ENCODE measurements around the gene RIMS3. TPM values are rescaled to one million over a fixed set of nuclear protein-coding genes. Genes with fewer than 3 reads are reported as not detected.

The RIMS3 gene
- total RNA-seq, 1 experiment from 2014 or later, result 5.7 TPM

GRCh38 chr1:40627987-40628902, 37.2 kb downstream of the RIMS3 start:
- DNase-seq (ENCODE audit: low read depth, low spot score) (no peak), ATAC-seq (no peak)
- no TSS peak for BruUV-seq (replicated peaks)
- Histone ChIP-seq H3K9me3 (ENCODE audit: control insufficient read depth, insufficient read depth, low read depth, low read length) (no peaks in the 10 kb centered on the region), H3K36me3 (ENCODE audit: control insufficient read depth, insufficient read depth, low read length) (no peaks in the 10 kb centered on the region), H3K27me3 (ENCODE audit: control insufficient read depth, insufficient read depth, low read length) (no peaks in the 10 kb centered on the region), H3K27ac (ENCODE audit: low read length) (no peak overlapping the region), H3K4me3 (ENCODE audit: low read depth in 2 of 2, low read length in 2 of 2) (no peak overlapping the region), H3K4me1 (ENCODE audit: control insufficient read depth, insufficient read depth, low read length) (peaks cover 3% of the 10 kb centered on the region; the same call in 1 of the 2 replicates)
- TF ChIP-seq CTCF (IDR thresholded peaks at IDR 0.05) (no peak), REST (IDR thresholded peaks at IDR 0.05; ENCODE audit: insufficient read depth in 1 of 2, low read depth in 2 of 2, low read length in 1 of 2) (no peak)
- ChIA-PET POLR2A (no interaction called here), CTCF (no interaction called here)
- intact Hi-C loops (cut with micrococcal nuclease; ENCODE audit: unreplicated experiment), result no loop called here
- in situ Hi-C loops (cut with HindIII; ENCODE audit: low pct_unique_long_range_greater_than_20kb, low sequenced_read_pairs), result no loop called here

- Histone ChIP-seq H3K36me3 (ENCODE audit: control insufficient read depth, insufficient read depth, low read length) (no peaks in the 10 kb centered on the region), H3K27ac (ENCODE audit: low read length) (no peak overlapping the region), H3K4me3 (ENCODE audit: low read depth in 2 of 2, low read length in 2 of 2) (no peak overlapping the region), H3K9me3 (ENCODE audit: control insufficient read depth, insufficient read depth, low read depth, low read length) (no peaks in the 10 kb centered on the region), H3K4me1 (ENCODE audit: control insufficient read depth, insufficient read depth, low read length) (peaks cover 3% of the 10 kb centered on the region; the same call in 1 of the 2 replicates), H3K27me3 (ENCODE audit: control insufficient read depth, insufficient read depth, low read length) (no peaks in the 10 kb centered on the region; the same call in none of the 2 replicates)
- ATAC-seq (no peak), DNase-seq (ENCODE audit: low read depth, low spot score) (no peak)
- CTCF ChIA-PET, result no interaction called here
- TF ChIP-seq SIN3A (IDR thresholded peaks at IDR 0.05; ENCODE audit: borderline replicate concordance, insufficient read depth, low read depth, low read length), result no peak
- no peak for TF ChIP-seq POLR2AphosphoS5 (IDR thresholded peaks at IDR 0.05; ENCODE audit: low read depth, low read length)
- no peak for TF ChIP-seq CTCF (IDR thresholded peaks at IDR 0.05)
- no peak for TF ChIP-seq TCF7L2 (IDR thresholded peaks at IDR 0.05; ENCODE audit: low read depth, low read length)
- no peak for TF ChIP-seq REST (IDR thresholded peaks at IDR 0.05; ENCODE audit: insufficient read depth in 1 of 2, low read depth in 2 of 2, low read length in 1 of 2)
- no TSS peak for BruUV-seq (replicated peaks)
- in situ Hi-C loops (cut with HindIII; ENCODE audit: low pct_unique_long_range_greater_than_20kb, low sequenced_read_pairs) (no loop called here), intact Hi-C loops (cut with micrococcal nuclease; ENCODE audit: unreplicated experiment) (no loop called here)
- POLR2A ChIA-PET, result interaction anchor here (0.5 kb wide), 1 partner anchor 8 kb away, joined by 3 read pairs; no protein-coding TSS in a partner anchor
Measured at GRCh38 chr1:40626383-40626770, 39.1 kb downstream of the RIMS3 start.
